Mammary epithelial cell (primary cell): Measurements from ENCODE around the gene USP53.

Experiments used
- CTCF ChIP-seq, 2 donors: IDR thresholded peaks in 1 of 2; conservative IDR thresholded peaks in 1 of 2; 2 replicates each; pipeline ENCODE4 v1.5.1; 2011 to 2012; ENCODE audit warnings: inconsistent platforms in 2 of 2, low read length in 2 of 2, mild to moderate bottlenecking in 2 of 2, control low read depth in 1 of 2, low read depth in 1 of 2; ENCODE audit not compliant: insufficient read depth in 1 of 2; ENCODE audit errors: extremely low read depth in 1 of 2
- EZH2 ChIP-seq: IDR thresholded peaks from 2 replicates; pipeline ENCODE4 v1.6.1; 2012; ENCODE audit warnings: low read length, inconsistent platforms, borderline replicate concordance

- TF ChIP-seq CTCF (conservative IDR thresholded peaks at IDR 0.05 in 1 of 2, IDR thresholded peaks at IDR 0.05 in 1 of 2; ENCODE audit: extremely low read depth in 1 of 2, insufficient read depth in 1 of 2, low read depth in 1 of 2, low read length in 2 of 2) (no peak), EZH2 (no peak)
These were observed 56.0 kb downstream of the USP53 start for GRCh38 chr4:119268466-119268865.
